ENCODE results near the gene FEN1. TPM values are rescaled to one million over a fixed set of nuclear protein-coding genes. Genes with fewer than 3 reads are reported as not detected.

The FEN1 gene
- total and polyA plus RNA-seq, 2 of the 8 experiments (the other 6 are each of a cell fraction or from before 2014, with no cell fraction given) = 52.6 to 86.1 TPM

- TF ChIP-seq USF2 (IDR thresholded peaks at IDR 0.05; ENCODE audit: low read length) = no peak
- TF ChIP-seq RNF2 (IDR thresholded peaks at IDR 0.05; ENCODE audit: borderline replicate concordance, low read depth, low read length, missing control alignments, poor library complexity, severe bottlenecking) = no peak
- no peak for TF ChIP-seq TAF1 (IDR thresholded peaks at IDR 0.05; ENCODE audit: low read depth, low read length)
Observed at GRCh38 chr11:61777234-61778090, 15.2 kb upstream of the FEN1 start (continued).
